NCI-H1694 (cell line): ENCODE data around the gene RAMACL.

Experiments used
- DNase-seq: peaks from one replicate; lab custom pipeline; 2025; lab: John Stamatoyannopoulos, UW

Gene RAMACL

GRCh38 chr6:166573511-166574216, 12.8 kb downstream of the RAMACL start:
- DNase-seq, result no peak

- DNase-seq, result no peak
Observed at GRCh38 chr6:166572370-166573261, 13.9 kb downstream of the RAMACL start.

GRCh38 chr6:166570929-166571713, 15.4 kb downstream of the RAMACL start:
- DNase-seq, result no peak

GRCh38 chr6:166569206-166569605, 17.3 kb downstream of the RAMACL start:
- DNase-seq, result no peak

- DNase-seq, result no peak
Observed at GRCh38 chr6:166567813-166568212, 18.7 kb downstream of the RAMACL start.

- no peak for DNase-seq
Observed at GRCh38 chr6:166567107-166567506, 19.4 kb downstream of the RAMACL start.

- no peak for DNase-seq
Observed at GRCh38 chr6:166566026-166567011, 20.2 kb downstream of the RAMACL start.

GRCh38 chr6:166565084-166565967, 21.2 kb downstream of the RAMACL start:
- DNase-seq, result no peak

- no peak for DNase-seq
Observed at GRCh38 chr6:166563805-166564204, 22.7 kb downstream of the RAMACL start.

GRCh38 chr6:166563200-166563599, 23.3 kb downstream of the RAMACL start:
- DNase-seq, result no peak

- DNase-seq, result no peak
Observed at GRCh38 chr6:166562726-166563125, 23.8 kb downstream of the RAMACL start.

- no peak for DNase-seq
Observed at GRCh38 chr6:166561771-166562359, 24.6 kb downstream of the RAMACL start.

- DNase-seq, result no peak
Observed at GRCh38 chr6:166560222-166560621, 26.3 kb downstream of the RAMACL start.

- no peak for DNase-seq
Observed at GRCh38 chr6:166559662-166560061, 26.8 kb downstream of the RAMACL start.

GRCh38 chr6:166559211-166559610, 27.3 kb downstream of the RAMACL start:
- DNase-seq, result no peak

GRCh38 chr6:166558156-166559005, 28.1 kb downstream of the RAMACL start:
- DNase-seq, result no peak

- no peak for DNase-seq
Observed at GRCh38 chr6:166556863-166557322, 29.6 kb downstream of the RAMACL start.

GRCh38 chr6:166556336-166556735, 30.1 kb downstream of the RAMACL start:
- DNase-seq, result no peak

GRCh38 chr6:166555086-166555485, 31.4 kb downstream of the RAMACL start:
- no peak for DNase-seq
